ENCODE results near the gene DRC1. TPM values are rescaled to one million over a fixed set of nuclear protein-coding genes. Genes with fewer than 3 reads are reported as not detected.
A peak's percentile ranks its signal among the peaks of the same experiment; 100 is the strongest.
"Not testable (repeated sequence)": the region's sequence is repeated elsewhere in the genome, so short reads cannot be mapped to it uniquely, and the experiment has no call there.

The DRC1 gene
- polyA plus RNA-seq (ENCODE audit: insufficient read length): 3.4 TPM
- long read RNA-seq, donor 1: 0 reads
- long read RNA-seq, donor 2: 0 reads
- long read RNA-seq, donor 3: 0 reads
- long read RNA-seq, donor 4: 0 reads
- long read RNA-seq, donor 5, partial matches to known transcripts: 0 of 2 reads
- long read RNA-seq, donor 5, other reads (novel, unspliced or antisense): 0 of 2 reads
- long read RNA-seq, donor 6: 0 reads
- long read RNA-seq, donor 7: 0 reads
- long read RNA-seq, donor 8: 0 reads

GRCh38 chr2:26401739-26402541 is at the start of gene DRC1:
Gene DRC1, plus strand, starts transcription at chr2:26401920. Its CDS starts 70 bp downstream, at chr2:26401990.
- DNase-seq: peak; percentile 87

GRCh38 chr2:26352892-26353291 is 48.8 kb upstream of the DRC1 start:
- no peak for DNase-seq

GRCh38 chr2:26354469-26354868 is 47.3 kb upstream of the DRC1 start:
- not testable (repeated sequence) for DNase-seq

GRCh38 chr2:26355038-26355995 is 46.4 kb upstream of the DRC1 start:
- peak; percentile 69 for DNase-seq

- no peak for DNase-seq
These were observed 45.6 kb upstream of the DRC1 start for GRCh38 chr2:26356111-26356510.

GRCh38 chr2:26356771-26357170 is 44.9 kb upstream of the DRC1 start:
- no peak for DNase-seq

- DNase-seq: no peak
These were observed 41.7 kb upstream of the DRC1 start for GRCh38 chr2:26359886-26360473.

GRCh38 chr2:26363323-26363722 is 38.4 kb upstream of the DRC1 start:
- DNase-seq: no peak

GRCh38 chr2:26363958-26364357 is 37.8 kb upstream of the DRC1 start:
- DNase-seq: no peak

- no peak for DNase-seq
These were observed 37.1 kb upstream of the DRC1 start for GRCh38 chr2:26364669-26365068.

- DNase-seq: no peak
These were observed 34.8 kb upstream of the DRC1 start for GRCh38 chr2:26366957-26367356.

- not testable (repeated sequence) for DNase-seq
These were observed 32.1 kb upstream of the DRC1 start for GRCh38 chr2:26369664-26370063.

- not testable (repeated sequence) for DNase-seq
These were observed 30.8 kb upstream of the DRC1 start for GRCh38 chr2:26370909-26371308.

GRCh38 chr2:26376799-26377198 is 24.9 kb upstream of the DRC1 start:
- DNase-seq: no peak

GRCh38 chr2:26380281-26380680 is 21.4 kb upstream of the DRC1 start:
- no peak for DNase-seq

- no peak for DNase-seq
These were observed 19.2 kb upstream of the DRC1 start for GRCh38 chr2:26382564-26382963.

GRCh38 chr2:26384183-26384582 is 17.5 kb upstream of the DRC1 start:
- DNase-seq: no peak

GRCh38 chr2:26384597-26384996 is 17.1 kb upstream of the DRC1 start:
- DNase-seq: no peak

- DNase-seq: no peak
These were observed 14.5 kb upstream of the DRC1 start for GRCh38 chr2:26387189-26387588.

- DNase-seq: no peak
These were observed 7.0 kb upstream of the DRC1 start for GRCh38 chr2:26394694-26395093.

GRCh38 chr2:26395394-26395793 is 6.3 kb upstream of the DRC1 start:
- no peak for DNase-seq

GRCh38 chr2:26396734-26397298 is 4.9 kb upstream of the DRC1 start:
- no peak for DNase-seq

Data from left kidney (tissue), 8 donors.